ENCODE results near the gene C14orf93. TPM values are rescaled to one million over a fixed set of nuclear protein-coding genes. Genes with fewer than 3 reads are reported as not detected.
A peak's percentile ranks its signal among the peaks of the same experiment; 100 is the strongest.

Gene C14orf93
- total RNA-seq, 1 experiment from 2014 or later = 8.2 TPM

GRCh38 chr14:22993517-22993916 lies 16.4 kb downstream of the C14orf93 start:
- Mint-ChIP-seq H3K4me3 (no peak overlapping the region), H3K27me3 (ENCODE audit: low read depth) (no peaks in the 10 kb centered on the region), H3K27ac (peak overlapping the region in 1 of 3 experiments; percentile 35; a peak in 1 of 7 replicates), H3K36me3 (ENCODE audit: insufficient read depth in 1 of 3, low read depth in 3 of 3) (peaks cover 0 to 8% (median 2%) of the 10 kb centered on the region in 3 experiments; a peak in 3 of 7 replicates), H3K4me1 (peaks cover 7 to 8% of the 10 kb centered on the region in 2 experiments), H3K9me3 (no peaks in the 10 kb centered on the region)
- Histone ChIP-seq H2BK120ac (ENCODE audit: low read depth, low read length, poor library complexity, severe bottlenecking) (no peak overlapping the region), H3K14ac (ENCODE audit: insufficient read depth, low read length) (no peak overlapping the region), H4K91ac (ENCODE audit: insufficient read length, low read depth, low read length) (no peak overlapping the region), H3K4me1 (ENCODE audit: insufficient read depth, low read length) (peaks cover 5% of the 10 kb centered on the region; the same call in 1 of the 2 replicates), H3K4me2 (ENCODE audit: insufficient read depth, insufficient read length, low read length) (no peak overlapping the region), H2AFZ (ENCODE audit: low read length) (no peak overlapping the region), H3K79me2 (ENCODE audit: insufficient read depth, low read length) (no peaks in the 10 kb centered on the region), H3K79me1 (ENCODE audit: insufficient read depth, low read depth, low read length, poor library complexity, severe bottlenecking) (no peaks in the 10 kb centered on the region), H3K9ac (ENCODE audit: extremely low read depth, insufficient read length, low read length) (no peak overlapping the region), H3T11ph (ENCODE audit: low read length) (no peak overlapping the region), H2BK15ac (ENCODE audit: low read depth, low read length) (no peak overlapping the region), H2AK5ac (ENCODE audit: insufficient read length, low read length) (no peak overlapping the region), H4K20me1 (ENCODE audit: control insufficient read depth, insufficient read depth, insufficient read length) (no peaks in the 10 kb centered on the region), H3K9me3 (ENCODE audit: control insufficient read depth, low read depth, low read length) (no peaks in the 10 kb centered on the region), H3K23ac (ENCODE audit: insufficient read length, low read depth, low read length) (no peak overlapping the region), H4K8ac (replicated peaks; ENCODE audit: insufficient read length, low read depth, low read length) (no peak overlapping the region), H2BK20ac (ENCODE audit: low read depth, low read length, poor library complexity, severe bottlenecking) (no peak overlapping the region), H4K5ac (ENCODE audit: insufficient read length, low read depth, low read length) (no peak overlapping the region), H2BK12ac (ENCODE audit: insufficient read length, low read depth, low read length) (no peak overlapping the region), H3K4ac (ENCODE audit: low read depth, low read length) (no peak overlapping the region), H3K27ac (ENCODE audit: insufficient read length, low read depth, low read length) (no peak overlapping the region), H3K56ac (ENCODE audit: insufficient read length, low read depth, low read length) (no peak overlapping the region), H3K23me2 (ENCODE audit: insufficient read length, low read depth, low read length, poor library complexity, severe bottlenecking) (no peaks in the 10 kb centered on the region), H3K18ac (ENCODE audit: insufficient read length, low read depth, low read length) (no peak overlapping the region), H3K27me3 (ENCODE audit: insufficient read depth, low read length) (no peaks in the 10 kb centered on the region), H2BK5ac (ENCODE audit: insufficient read length, low read length) (no peak overlapping the region)
- TF ChIP-seq CTCF (conservative IDR thresholded peaks at IDR 0.05) = no peak
- no peak for DNase-seq

All from H9 (cell line).